Left forelimb (tissue), 1 donor: Measurements from ENCODE around the gene SLC32A1.

Experiments
- DNase-seq: peaks from one replicate; pipeline ENCODE4 v3.0.0-alpha.2; 2018; ENCODE audit warnings: low spot score

SLC32A1 gene

GRCh38 chr20:38725931-38726803, 1.9 kb downstream of the SLC32A1 start:
- DNase-seq, result no peak

GRCh38 chr20:38726804-38727606, 2.7 kb downstream of the SLC32A1 start:
- DNase-seq, result no peak

- no peak for DNase-seq
These were observed 3.4 kb downstream of the SLC32A1 start for GRCh38 chr20:38727607-38728190.

GRCh38 chr20:38728191-38728781, 4.0 kb downstream of the SLC32A1 start:
- DNase-seq, result no peak

GRCh38 chr20:38728911-38729642, 4.8 kb downstream of the SLC32A1 start:
- DNase-seq, result no peak

- DNase-seq, result no peak
These were observed 5.5 kb downstream of the SLC32A1 start for GRCh38 chr20:38729767-38730166.

GRCh38 chr20:38730167-38730988, 6.1 kb downstream of the SLC32A1 start:
- DNase-seq, result no peak

- DNase-seq, result no peak
These were observed 6.9 kb downstream of the SLC32A1 start for GRCh38 chr20:38730989-38731737.

GRCh38 chr20:38731738-38732113, 7.4 kb downstream of the SLC32A1 start:
- DNase-seq, result no peak

GRCh38 chr20:38732981-38733380, 8.7 kb downstream of the SLC32A1 start:
- DNase-seq, result no peak

GRCh38 chr20:38735172-38735571, 10.9 kb downstream of the SLC32A1 start:
- no peak for DNase-seq

- no peak for DNase-seq
These were observed 13.6 kb downstream of the SLC32A1 start for GRCh38 chr20:38737887-38738286.

GRCh38 chr20:38745757-38746156, 21.5 kb downstream of the SLC32A1 start:
- DNase-seq, result no peak

- DNase-seq, result no peak
These were observed 23.3 kb downstream of the SLC32A1 start for GRCh38 chr20:38747495-38748096.

GRCh38 chr20:38748097-38748860, 24.0 kb downstream of the SLC32A1 start, which contains the start of gene ACTR5:
TSS of gene ACTR5 (plus strand) at chr20:38748460. CDS start at chr20:38748479, 19 bp downstream.
- peak; percentile 98 for DNase-seq

GRCh38 chr20:38748861-38749149, 24.5 kb downstream of the SLC32A1 start:
- no peak for DNase-seq

- DNase-seq, result no peak
These were observed 27.2 kb downstream of the SLC32A1 start for GRCh38 chr20:38751360-38751976.

GRCh38 chr20:38752029-38752428, 27.7 kb downstream of the SLC32A1 start:
- no peak for DNase-seq
